HepG2 (cell line): ENCODE data around the gene TTLL7. TPM values are rescaled to one million over a fixed set of nuclear protein-coding genes. Genes with fewer than 3 reads are reported as not detected.
A peak's percentile ranks its signal among the peaks of the same experiment; 100 is the strongest.

Experiments used
- ATAC-seq: fragments of 200-7000 bp; cut with Tn5 transposase; 3 replicates; pipeline ENCODE4 v1.9.1; 2020; ENCODE audit warnings: mild to moderate bottlenecking, moderate library complexity
- BruUV-seq: library from RNA; stranded (reverse); fragments of 400-500 nt; replicated peaks from 2 replicates; lab custom pipeline; 2021; lab: Mats Ljungman, UMichigan
- CTCF ChIA-PET: fragments of 300-600 bp; formaldehyde crosslinking; extraction: SDS; loops from one replicate; lab custom pipeline; 2021; ENCODE audit warnings: low total read pairs, inconsistent platforms, low intra/inter-chr PET ratio; lab: Yijun Ruan, JAX
- POLR2A ChIA-PET: fragments of 350-600 bp; sonication (Branson Sonifier 250); formaldehyde crosslinking; loops from one replicate; lab custom pipeline; 2020; ENCODE audit warnings: antibody characterized with exemption, inconsistent platforms; lab: Yijun Ruan, JAX
- DNase-seq: peaks from one replicate; pipeline ENCODE4 v3.0.0-alpha.2; 2015; ENCODE audit warnings: low spot score
- FAIRE-seq: peaks from 3 replicates; lab custom pipeline; 2011; peaks lifted over from hg19 to GRCh38; lab: Jason Lieb, UNC
- H2AFZ ChIP-seq: one replicate; pipeline ENCODE4 v1.6.1; 2011; ENCODE audit warnings: low read length, inconsistent platforms
- H3K27ac ChIP-seq: fragments of 300-600 bp; 3 replicates; pipeline ENCODE4 v1.8.0; 2011; ENCODE audit warnings: mixed run types, mild to moderate bottlenecking, mixed read lengths, low read length, inconsistent platforms; ENCODE audit not compliant: insufficient read depth; ENCODE audit errors: extremely low read length
- H3K27me3 ChIP-seq, 2 experiments: fragments of 200-600 bp in 1 of 2; 2 replicates in 1 of 2; 3 replicates in 1 of 2; pipeline versions ENCODE4 v1.6.0 to v1.8.0; 2011; ENCODE audit warnings: low read length in 2 of 2, mild to moderate bottlenecking in 2 of 2, moderate library complexity in 2 of 2, inconsistent platforms in 1 of 2; ENCODE audit not compliant: insufficient read depth in 2 of 2, control insufficient read depth in 1 of 2
- H3K36me3 ChIP-seq, 2 experiments: fragments of 200-600 bp in 1 of 2; replicated peaks in 1 of 2; 2 replicates in 1 of 2; 3 replicates in 1 of 2; pipeline versions ENCODE4 v1.5.1 to v1.8.0; 2011; ENCODE audit warnings: low read length in 2 of 2, inconsistent platforms in 1 of 2; ENCODE audit not compliant: insufficient read depth in 2 of 2, control insufficient read depth in 1 of 2
- H3K4me1 ChIP-seq: 2 replicates; pipeline ENCODE4 v1.5.1; 2012; ENCODE audit warnings: low read length, inconsistent platforms; ENCODE audit not compliant: insufficient read depth
- H3K4me2 ChIP-seq: 2 replicates; pipeline ENCODE4 v1.6.0; 2011; ENCODE audit warnings: low read depth, low read length, inconsistent platforms
- H3K4me3 ChIP-seq, 3 experiments: fragments of 200-600 bp in 1 of 3; sonication (generic), shearing (Covaris generic) in 1 of 3; replicated peaks in 1 of 3; 2 replicates each; pipeline ENCODE4 v1.5.1; 2011 to 2016; ENCODE audit warnings: low read length in 3 of 3, inconsistent platforms in 2 of 3, low read depth in 2 of 3, mild to moderate bottlenecking in 2 of 3, control low read depth in 1 of 3, mixed read lengths in 1 of 3; ENCODE audit not compliant: insufficient read depth in 1 of 3
- H3K79me2 ChIP-seq: one replicate; pipeline ENCODE4 v1.6.1; 2011; ENCODE audit warnings: low read length, inconsistent platforms; ENCODE audit not compliant: insufficient read depth
- H3K9ac ChIP-seq: 2 replicates; pipeline ENCODE4 v1.6.0; 2011; ENCODE audit warnings: mild to moderate bottlenecking, low read depth, low read length, inconsistent platforms; ENCODE audit not compliant: insufficient read depth
- H3K9me3 ChIP-seq: 2 replicates; pipeline ENCODE4 v1.5.1; 2012; ENCODE audit warnings: mild to moderate bottlenecking, low read length
- H4K20me1 ChIP-seq: 2 replicates; pipeline ENCODE4 v1.6.0; 2011; ENCODE audit warnings: inconsistent platforms, mild to moderate bottlenecking, low read length, moderate library complexity; ENCODE audit not compliant: insufficient read depth
- CENPT ChIP-seq: sonication (generic); formaldehyde crosslinking; IDR thresholded peaks from 2 replicates; pipeline ENCODE4 v1.8.0; 2022; ENCODE audit warnings: low read depth, mild to moderate bottlenecking, moderate library complexity, missing genetic modification reagents
- ETV6 ChIP-seq: sonication (generic); formaldehyde crosslinking; conservative IDR thresholded peaks from 2 replicates; pipeline ENCODE4 v1.4.0; 2020; ENCODE audit warnings: missing genetic modification reagents
- NR2F1 ChIP-seq, 2 experiments: fragments of 450-650 bp in 1 of 2; formaldehyde crosslinking in 1 of 2; IDR thresholded peaks; 2 replicates each; pipeline versions ENCODE4 v1.5.0 to v1.6.1; 2016 to 2020; ENCODE audit warnings: mild to moderate bottlenecking in 1 of 2, missing compliant biosample characterization in 1 of 2, missing genetic modification reagents in 1 of 2, moderate library complexity in 1 of 2
- SALL1 ChIP-seq: sonication (generic); formaldehyde crosslinking; IDR thresholded peaks from 2 replicates; pipeline ENCODE4 v1.8.0; 2022; ENCODE audit warnings: mild to moderate bottlenecking, missing genetic modification reagents
- SMC3 ChIP-seq: IDR thresholded peaks from 2 replicates; pipeline ENCODE4 v1.6.1; 2011; ENCODE audit warnings: low read length, improper control_type of control experiment
- ZNF432 ChIP-seq: sonication (generic); formaldehyde crosslinking; IDR thresholded peaks from 2 replicates; pipeline ENCODE4 v1.5.0; 2020; ENCODE audit warnings: missing genetic modification reagents, mild to moderate bottlenecking, borderline replicate concordance
- WGBS: methylation state at CpG from one replicate; pipeline ENCODE4 v1.1.6; 2017; ENCODE audit warnings: low lambda C conversion rate; 5-methylcytosine and 5-hydroxymethylcytosine counted together
- in situ Hi-C: cut with HindIII; loops from 2 replicates; pipeline ENCODE4 v1.10.0; 2017; ENCODE audit warnings: low pct_unique_long_range_greater_than_20kb; ENCODE audit not compliant: extremely low pct_ligation_motif_present
- intact Hi-C: fragments of 100-400 bp; cut with micrococcal nuclease; formaldehyde crosslinking; loops from one replicate; pipeline ENCODE4 v1.10.0; 2022; ENCODE audit not compliant: unreplicated experiment
- polyA plus RNA-seq, 8 experiments: library from polyadenylated mRNA; depleted of rRNA in 3 of 8; stranded (reverse) in 7 of 8; unstranded in 1 of 8; fragments of >200 nt; fragmentation: Illumina TruSeq in 4 of 8; extraction: Trizol in 4 of 8; gene quantifications; 2 replicates each; pipeline versions ENCODE4 v1.2.1 to v1.2.3, GENCODE V29; 2011 to 2016; ENCODE audit warnings: low read depth in 4 of 8, missing spikeins in 1 of 8, mixed read lengths in 1 of 8; ENCODE audit not compliant: insufficient read depth in 1 of 8
- total RNA-seq, 5 experiments: library from RNA; depleted of rRNA; stranded (reverse); fragments of >200 nt; fragmentation: Illumina TruSeq; extraction: Trizol; gene quantifications; 2 replicates each; pipeline ENCODE4 v1.2.3, GENCODE V29; 2016; ENCODE audit warnings: low read depth in 1 of 5
- TF ChIP-seq, protein P1 (sequence below): sonication (generic); formaldehyde crosslinking; IDR thresholded peaks from 2 replicates; pipeline ENCODE4 v1.4.0; 2020; ENCODE audit warnings: missing genetic modification reagents
- TF ChIP-seq, protein P2 (sequence below): sonication (generic); formaldehyde crosslinking; IDR thresholded peaks from 2 replicates; pipeline ENCODE4 v1.5.0; 2020; ENCODE audit warnings: missing genetic modification reagents, mild to moderate bottlenecking, borderline replicate concordance
- TF ChIP-seq, protein P3 (sequence below): fragments of 450-650 bp; IDR thresholded peaks from 2 replicates; pipeline ENCODE4 v1.6.1; 2017; ENCODE audit warnings: mild to moderate bottlenecking

The TTLL7 gene
- total and polyA plus RNA-seq, 2 of the 13 experiments (the other 11 are each of a cell fraction or from before 2014, with no cell fraction given): 0.07 to 0.22 TPM

DNA sequence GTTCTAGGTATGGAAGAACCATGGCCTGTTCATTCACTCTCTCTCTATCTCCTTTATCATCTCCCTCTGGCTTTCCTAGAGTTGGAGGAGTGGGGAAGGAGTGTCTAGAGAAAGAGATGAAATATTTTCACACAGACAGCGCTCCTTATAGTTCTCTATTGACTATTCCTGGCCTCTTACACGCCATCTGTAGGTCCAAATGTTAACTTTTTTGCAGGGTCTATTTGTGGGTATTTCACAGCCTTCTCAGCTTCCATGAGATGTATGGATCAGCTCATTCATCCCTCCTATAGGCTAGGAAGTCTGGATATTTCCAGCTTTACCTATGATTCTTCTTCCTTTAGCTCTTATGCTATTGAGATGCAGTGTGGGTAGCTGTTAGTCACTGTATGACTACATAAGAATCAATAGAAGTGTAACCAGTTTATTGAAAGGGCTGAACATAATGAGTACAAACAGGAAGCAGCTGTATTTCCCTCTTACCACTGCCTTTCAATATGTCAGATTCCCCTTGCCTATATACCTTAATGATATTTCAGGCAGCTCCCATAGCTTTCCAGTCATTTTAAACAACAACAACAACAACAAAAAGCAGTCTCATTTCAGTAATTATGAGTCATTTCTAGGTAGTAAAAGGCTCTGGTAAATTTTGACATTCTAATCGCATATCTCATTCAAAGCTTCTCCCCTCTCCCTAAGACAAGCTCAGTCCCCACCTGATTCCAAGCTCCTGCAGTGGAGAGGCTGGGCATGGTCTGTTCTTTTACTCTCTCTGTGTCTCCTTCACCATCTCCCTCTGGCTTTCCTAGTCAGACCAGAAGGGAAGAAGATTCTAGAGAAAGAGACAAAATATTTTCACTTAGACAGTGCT, 149.5 kb downstream of the TTLL7 start:
- DNase-seq (no peak), FAIRE-seq (no peak), ATAC-seq (0 out of 3 replicates have a peak, but pooled peaks have one; percentile 37)
- Histone ChIP-seq H4K20me1 (no peaks in the 10 kb centered on the region), H3K27ac (no peak overlapping the region), H3K9me3 (peaks cover 18% of the 10 kb centered on the region), H3K36me3 (no peaks in the 10 kb centered on the region), H2AFZ (no peak overlapping the region), H3K4me2 (no peak overlapping the region), H3K9ac (no peak overlapping the region), H3K79me2 (no peaks in the 10 kb centered on the region)
- intact Hi-C loops (no loop called here), in situ Hi-C loops (no loop called here)
- 25% methylated on average over 3 of the region's 3 CpGs for WGBS
- ChIA-PET CTCF (no interaction called here), POLR2A (no interaction called here)
- TF ChIP-seq, protein P1, sequence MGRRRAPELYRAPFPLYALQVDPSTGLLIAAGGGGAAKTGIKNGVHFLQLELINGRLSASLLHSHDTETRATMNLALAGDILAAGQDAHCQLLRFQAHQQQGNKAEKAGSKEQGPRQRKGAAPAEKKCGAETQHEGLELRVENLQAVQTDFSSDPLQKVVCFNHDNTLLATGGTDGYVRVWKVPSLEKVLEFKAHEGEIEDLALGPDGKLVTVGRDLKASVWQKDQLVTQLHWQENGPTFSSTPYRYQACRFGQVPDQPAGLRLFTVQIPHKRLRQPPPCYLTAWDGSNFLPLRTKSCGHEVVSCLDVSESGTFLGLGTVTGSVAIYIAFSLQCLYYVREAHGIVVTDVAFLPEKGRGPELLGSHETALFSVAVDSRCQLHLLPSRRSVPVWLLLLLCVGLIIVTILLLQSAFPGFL (CRISPR knock-in tag): no peak
- TF ChIP-seq ZNF432 (CRISPR knock-in tag) (no peak), NR2F1 (CRISPR knock-in tag; IDR thresholded peaks at IDR 0.05) (no peak), SALL1 (CRISPR knock-in tag) (no peak), SMC3 (0 out of 2 replicates have a peak, but pooled peaks have one; percentile 5), CENPT (CRISPR knock-in tag) (no peak), ETV6 (CRISPR knock-in tag) (no peak)
- TF ChIP-seq, protein P2, sequence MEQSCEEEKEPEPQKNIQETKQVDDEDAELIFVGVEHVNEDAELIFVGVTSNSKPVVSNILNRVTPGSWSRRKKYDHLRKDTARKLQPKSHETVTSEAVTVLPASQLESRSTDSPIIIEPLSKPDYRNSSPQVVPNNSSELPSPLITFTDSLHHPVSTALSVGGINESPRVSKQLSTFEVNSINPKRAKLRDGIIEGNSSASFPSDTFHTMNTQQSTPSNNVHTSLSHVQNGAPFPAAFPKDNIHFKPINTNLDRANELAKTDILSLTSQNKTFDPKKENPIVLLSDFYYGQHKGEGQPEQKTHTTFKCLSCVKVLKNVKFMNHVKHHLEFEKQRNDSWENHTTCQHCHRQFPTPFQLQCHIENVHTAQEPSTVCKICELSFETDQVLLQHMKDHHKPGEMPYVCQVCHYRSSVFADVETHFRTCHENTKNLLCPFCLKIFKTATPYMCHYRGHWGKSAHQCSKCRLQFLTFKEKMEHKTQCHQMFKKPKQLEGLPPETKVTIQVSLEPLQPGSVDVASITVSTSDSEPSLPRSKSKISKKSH (CRISPR knock-in tag): no peak
- TF ChIP-seq, protein P3, sequence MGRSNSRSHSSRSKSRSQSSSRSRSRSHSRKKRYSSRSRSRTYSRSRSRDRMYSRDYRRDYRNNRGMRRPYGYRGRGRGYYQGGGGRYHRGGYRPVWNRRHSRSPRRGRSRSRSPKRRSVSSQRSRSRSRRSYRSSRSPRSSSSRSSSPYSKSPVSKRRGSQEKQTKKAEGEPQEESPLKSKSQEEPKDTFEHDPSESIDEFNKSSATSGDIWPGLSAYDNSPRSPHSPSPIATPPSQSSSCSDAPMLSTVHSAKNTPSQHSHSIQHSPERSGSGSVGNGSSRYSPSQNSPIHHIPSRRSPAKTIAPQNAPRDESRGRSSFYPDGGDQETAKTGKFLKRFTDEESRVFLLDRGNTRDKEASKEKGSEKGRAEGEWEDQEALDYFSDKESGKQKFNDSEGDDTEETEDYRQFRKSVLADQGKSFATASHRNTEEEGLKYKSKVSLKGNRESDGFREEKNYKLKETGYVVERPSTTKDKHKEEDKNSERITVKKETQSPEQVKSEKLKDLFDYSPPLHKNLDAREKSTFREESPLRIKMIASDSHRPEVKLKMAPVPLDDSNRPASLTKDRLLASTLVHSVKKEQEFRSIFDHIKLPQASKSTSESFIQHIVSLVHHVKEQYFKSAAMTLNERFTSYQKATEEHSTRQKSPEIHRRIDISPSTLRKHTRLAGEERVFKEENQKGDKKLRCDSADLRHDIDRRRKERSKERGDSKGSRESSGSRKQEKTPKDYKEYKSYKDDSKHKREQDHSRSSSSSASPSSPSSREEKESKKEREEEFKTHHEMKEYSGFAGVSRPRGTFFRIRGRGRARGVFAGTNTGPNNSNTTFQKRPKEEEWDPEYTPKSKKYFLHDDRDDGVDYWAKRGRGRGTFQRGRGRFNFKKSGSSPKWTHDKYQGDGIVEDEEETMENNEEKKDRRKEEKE: no peak
- TF ChIP-seq, all 625 proteins: peak for 1
- no peaks in the 10 kb centered on the region for H3K27me3 ChIP-seq
- no TSS peak for BruUV-seq
- no peak overlapping the region for H3K4me3 ChIP-seq
- H3K4me1 ChIP-seq: no peaks in the 10 kb centered on the region
